Keratinocyte (primary cell): ENCODE measurements around the gene WDR87. TPM values are rescaled to one million over a fixed set of nuclear protein-coding genes. Genes with fewer than 3 reads are reported as not detected.

Source experiments
- DNase-seq: peaks from one replicate; pipeline ENCODE4 v3.0.0-alpha.2; 2011; ENCODE audit warnings: low read depth, missing footprints, low spot score
- FAIRE-seq: peaks from 2 replicates; lab custom pipeline; 2011; peaks lifted over from hg19 to GRCh38; lab: Jason Lieb, UNC
- H2AFZ ChIP-seq: 2 replicates; pipeline ENCODE4 v1.6.0; 2012; ENCODE audit warnings: low read length, control low read depth, inconsistent platforms; ENCODE audit not compliant: control insufficient read depth
- H3K27ac ChIP-seq: 2 replicates; pipeline ENCODE4 v1.5.1; 2011; ENCODE audit warnings: low read length; ENCODE audit not compliant: control insufficient read depth, insufficient read depth
- H3K27me3 ChIP-seq: 3 replicates; pipeline ENCODE4 v1.6.0; 2011; ENCODE audit warnings: low read length; ENCODE audit not compliant: control insufficient read depth, insufficient read depth; ENCODE audit errors: extremely low read depth
- H3K36me3 ChIP-seq, 2 experiments: 2 replicates in 1 of 2; 3 replicates in 1 of 2; pipeline ENCODE4 v1.5.1; 2011; ENCODE audit warnings: low read length in 2 of 2, mild to moderate bottlenecking in 1 of 2; ENCODE audit not compliant: control insufficient read depth in 2 of 2, insufficient read depth in 2 of 2; ENCODE audit errors: extremely low read depth in 1 of 2
- H3K4me1 ChIP-seq: 3 replicates; pipeline ENCODE4 v1.5.1; 2011; ENCODE audit warnings: low read length; ENCODE audit not compliant: control insufficient read depth, insufficient read depth; ENCODE audit errors: extremely low read depth
- H3K4me2 ChIP-seq: 3 replicates; pipeline ENCODE4 v1.6.0; 2011; ENCODE audit warnings: low read depth, low read length; ENCODE audit not compliant: control insufficient read depth, insufficient read depth; ENCODE audit errors: extremely low read depth
- H3K4me3 ChIP-seq, 3 experiments: fragments of 200-600 bp in 1 of 3; sonication (generic) in 1 of 3; 2 replicates in 2 of 3; 3 replicates in 1 of 3; pipeline ENCODE4 v1.5.1; 2011 to 2016; ENCODE audit warnings: low read length in 3 of 3, mild to moderate bottlenecking in 3 of 3, control low read depth in 2 of 3, inconsistent platforms in 1 of 3, low read depth in 1 of 3, mixed read lengths in 1 of 3, mixed run types in 1 of 3, moderate library complexity in 1 of 3; ENCODE audit not compliant: control insufficient read depth in 2 of 3, insufficient read depth in 2 of 3; ENCODE audit errors: extremely low read depth in 1 of 3
- H3K79me2 ChIP-seq: 2 replicates; pipeline ENCODE4 v1.6.0; 2012; ENCODE audit warnings: low read length; ENCODE audit not compliant: control insufficient read depth, insufficient read depth
- H3K9ac ChIP-seq: 3 replicates; pipeline ENCODE4 v1.6.0; 2011; ENCODE audit warnings: low read length; ENCODE audit not compliant: control insufficient read depth, insufficient read depth; ENCODE audit errors: extremely low read depth
- H3K9me1 ChIP-seq: 3 replicates; pipeline ENCODE4 v1.6.0; 2011; ENCODE audit warnings: low read length; ENCODE audit not compliant: control insufficient read depth, insufficient read depth; ENCODE audit errors: extremely low read depth
- H3K9me3 ChIP-seq: 2 replicates; pipeline ENCODE4 v1.5.1; 2012; ENCODE audit warnings: low read depth, low read length; ENCODE audit not compliant: control insufficient read depth
- H4K20me1 ChIP-seq: 3 replicates; pipeline ENCODE4 v1.6.0; 2011; ENCODE audit warnings: low read length; ENCODE audit not compliant: control insufficient read depth, insufficient read depth; ENCODE audit errors: extremely low read depth
- EZH2 ChIP-seq: IDR thresholded peaks from one replicate; pipeline ENCODE4 v1.6.1; 2012; ENCODE audit warnings: inconsistent platforms, mild to moderate bottlenecking, low read length, moderate library complexity
- dilution Hi-C: fragments of 300-500 bp; cut with MboI; formaldehyde crosslinking; loops from one replicate; pipeline ENCODE4 v1.7.0; 2020; ENCODE audit warnings: low sequenced_read_pairs; ENCODE audit not compliant: extremely low pct_ligation_motif_present
- polyA plus RNA-seq, 5 experiments: library from polyadenylated mRNA; depleted of rRNA in 3 of 5; stranded (reverse) in 3 of 5; stranded (forward) in 1 of 5; unstranded in 1 of 5; fragments of >200 nt; gene quantifications; 1 replicate in 1 of 5; 2 replicates in 3 of 5; 3 replicates in 1 of 5; pipeline versions ENCODE4 v1.2.1 to v1.2.3, GENCODE V29; 2011 to 2012; ENCODE audit warnings: missing spikeins in 2 of 5, low read depth in 1 of 5, low replicate concordance in 1 of 5
- TF ChIP-seq, protein P1 (sequence below), 3 experiments: IDR thresholded peaks in 1 of 3; conservative IDR thresholded peaks in 1 of 3; optimal IDR thresholded peaks in 1 of 3; 2 replicates in 2 of 3; 3 replicates in 1 of 3; pipeline versions ENCODE3 to v1.5.1; 2011; ENCODE audit warnings: low read length in 3 of 3, mild to moderate bottlenecking in 3 of 3, moderate library complexity in 2 of 3, control low read depth in 1 of 3, inconsistent platforms in 1 of 3; ENCODE audit not compliant: insufficient read depth in 2 of 3; ENCODE audit errors: extremely low read depth in 1 of 3

The WDR87 gene
- polyA plus RNA-seq, 1 donor (not counting 4 experiments of a cell fraction or from before 2014, with no cell fraction given) = not detected

DNA sequence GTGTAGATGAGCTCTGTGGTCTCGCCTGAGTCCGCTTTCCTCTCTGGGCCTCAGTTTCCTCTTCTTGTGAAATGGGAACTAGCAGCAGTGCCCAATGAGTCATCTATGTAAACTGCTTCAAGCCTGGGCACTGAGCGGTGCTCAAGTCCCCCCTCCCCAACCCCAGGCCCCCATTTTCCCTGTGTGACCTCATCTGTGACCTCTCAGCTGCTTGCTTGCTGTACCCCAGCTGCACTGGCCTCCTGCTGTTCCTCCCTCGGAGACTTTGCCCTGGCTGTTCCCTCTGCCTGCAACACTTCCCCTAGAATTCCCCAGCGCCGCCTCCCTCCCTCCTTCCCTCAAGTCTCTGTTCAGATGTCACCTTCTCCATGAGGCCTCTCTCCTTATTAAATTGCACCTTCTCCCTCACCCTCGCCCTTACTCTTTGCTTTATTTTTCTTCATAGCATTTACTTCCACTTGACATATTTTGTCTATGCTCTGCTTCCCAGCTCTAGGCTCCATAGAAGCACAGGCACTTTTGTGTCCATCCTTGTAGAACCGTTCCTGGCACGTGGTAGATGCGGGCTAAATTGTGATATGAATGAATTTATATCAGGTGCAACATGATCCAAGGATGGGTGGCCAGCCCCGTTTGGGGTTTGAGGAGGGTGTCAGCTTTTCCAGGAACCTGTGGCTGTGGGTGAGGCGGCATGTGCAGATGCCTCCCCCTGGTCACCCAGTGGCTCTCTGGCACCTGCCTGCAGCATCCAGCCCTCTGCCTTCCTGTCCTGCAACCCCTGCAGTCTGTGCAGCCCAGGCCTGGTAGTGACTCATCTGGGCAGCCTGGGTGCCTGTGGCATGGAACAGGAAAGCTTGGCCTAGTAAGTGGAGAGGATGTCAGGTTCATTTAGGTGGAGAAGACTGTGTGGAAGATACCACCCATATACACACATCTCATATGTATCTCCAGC lies 26.9 kb upstream of the WDR87 start:
- Histone ChIP-seq H3K9me1 (no peaks in the 10 kb centered on the region), H3K4me3 (peak overlapping the region; percentile 17 to 63 (median 47)), H3K27me3 (no peaks in the 10 kb centered on the region), H4K20me1 (no peaks in the 10 kb centered on the region), H3K9ac (peak overlapping the region; percentile 73), H3K79me2 (peaks cover 21% of the 10 kb centered on the region), H3K4me1 (peaks cover 36% of the 10 kb centered on the region), H3K4me2 (peak overlapping the region; percentile 93), H3K9me3 (no peaks in the 10 kb centered on the region), H2AFZ (no peak overlapping the region), H3K27ac (peak overlapping the region; percentile 84), H3K36me3 (peaks cover 0 to 3% of the 10 kb centered on the region in 2 experiments)
- TF ChIP-seq EZH2 = no peak
- TF ChIP-seq, protein P1, sequence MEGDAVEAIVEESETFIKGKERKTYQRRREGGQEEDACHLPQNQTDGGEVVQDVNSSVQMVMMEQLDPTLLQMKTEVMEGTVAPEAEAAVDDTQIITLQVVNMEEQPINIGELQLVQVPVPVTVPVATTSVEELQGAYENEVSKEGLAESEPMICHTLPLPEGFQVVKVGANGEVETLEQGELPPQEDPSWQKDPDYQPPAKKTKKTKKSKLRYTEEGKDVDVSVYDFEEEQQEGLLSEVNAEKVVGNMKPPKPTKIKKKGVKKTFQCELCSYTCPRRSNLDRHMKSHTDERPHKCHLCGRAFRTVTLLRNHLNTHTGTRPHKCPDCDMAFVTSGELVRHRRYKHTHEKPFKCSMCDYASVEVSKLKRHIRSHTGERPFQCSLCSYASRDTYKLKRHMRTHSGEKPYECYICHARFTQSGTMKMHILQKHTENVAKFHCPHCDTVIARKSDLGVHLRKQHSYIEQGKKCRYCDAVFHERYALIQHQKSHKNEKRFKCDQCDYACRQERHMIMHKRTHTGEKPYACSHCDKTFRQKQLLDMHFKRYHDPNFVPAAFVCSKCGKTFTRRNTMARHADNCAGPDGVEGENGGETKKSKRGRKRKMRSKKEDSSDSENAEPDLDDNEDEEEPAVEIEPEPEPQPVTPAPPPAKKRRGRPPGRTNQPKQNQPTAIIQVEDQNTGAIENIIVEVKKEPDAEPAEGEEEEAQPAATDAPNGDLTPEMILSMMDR (optimal IDR thresholded peaks at IDR 0.05 in 1 of 3, IDR thresholded peaks at IDR 0.05 in 1 of 3, conservative IDR thresholded peaks at IDR 0.05 in 1 of 3; ENCODE audit: extremely low read depth in 1 of 3, insufficient read depth in 2 of 3, low read length in 3 of 3) = no peak
- FAIRE-seq (peak; percentile 90), DNase-seq (no peak)
- dilution Hi-C loops = no loop called here

DNA sequence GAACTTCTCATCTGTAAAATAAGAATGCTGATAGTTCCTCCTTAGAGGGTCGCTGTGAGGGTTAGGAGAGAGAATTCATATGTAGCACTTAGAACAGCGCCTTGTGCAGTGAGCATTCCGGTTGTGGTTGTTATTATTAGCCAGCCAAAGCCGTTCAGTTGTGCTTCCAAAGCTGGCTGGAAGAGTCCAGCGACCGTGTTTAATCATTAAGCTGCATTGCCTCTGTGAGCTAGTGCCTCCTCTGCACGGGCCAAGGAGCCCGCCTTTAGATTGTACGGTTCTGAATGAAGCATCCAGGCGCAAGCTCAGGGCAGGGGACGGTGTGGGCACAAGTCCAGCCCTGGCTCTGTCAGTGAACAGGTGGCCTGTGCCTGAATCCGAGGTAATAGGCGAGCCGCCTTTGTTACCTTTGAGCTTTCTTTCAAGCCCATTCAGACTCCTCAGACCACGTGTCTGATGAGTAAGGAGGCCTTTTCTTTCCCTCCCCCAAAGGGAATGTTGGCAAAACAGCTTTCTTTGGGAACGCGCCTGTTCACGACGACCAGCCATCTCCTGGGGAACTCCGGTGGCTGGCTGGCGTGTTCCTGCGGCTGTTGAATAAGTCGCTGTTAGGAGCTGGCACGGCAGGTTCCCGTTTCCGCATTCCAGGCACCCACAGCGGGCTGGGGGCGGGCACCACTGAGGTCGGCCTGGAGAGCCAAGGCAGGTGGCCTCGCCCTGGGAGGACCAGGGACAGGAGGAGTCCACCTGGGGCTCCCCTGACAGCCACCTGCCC lies 25.7 kb upstream of the WDR87 start:
- peak; percentile 93 for DNase-seq
- H3K4me1 ChIP-seq = peaks cover 36% of the 10 kb centered on the region
- no peaks in the 10 kb centered on the region for H3K9me1 ChIP-seq
- dilution Hi-C loops = no loop called here
- peaks cover 0 to 3% of the 10 kb centered on the region in 2 experiments for H3K36me3 ChIP-seq
- H3K79me2 ChIP-seq = peaks cover 23% of the 10 kb centered on the region
- no peaks in the 10 kb centered on the region for H4K20me1 ChIP-seq
- peak overlapping the region; percentile 17 to 63 (median 47) for H3K4me3 ChIP-seq
- peak overlapping the region; percentile 93 for H3K4me2 ChIP-seq
- TF ChIP-seq, protein P1 (optimal IDR thresholded peaks at IDR 0.05 in 1 of 3, IDR thresholded peaks at IDR 0.05 in 1 of 3, conservative IDR thresholded peaks at IDR 0.05 in 1 of 3; ENCODE audit: extremely low read depth in 1 of 3, insufficient read depth in 2 of 3, low read length in 3 of 3) = peak in 1 of 3 experiments; percentile 15
- no peak for TF ChIP-seq EZH2
- H3K27me3 ChIP-seq = no peaks in the 10 kb centered on the region
- H3K27ac ChIP-seq = peak overlapping the region; percentile 84
- no peaks in the 10 kb centered on the region for H3K9me3 ChIP-seq
- FAIRE-seq = peak; percentile 97
- H3K9ac ChIP-seq = peak overlapping the region; percentile 73
- peak overlapping the region; percentile 71 for H2AFZ ChIP-seq
